Activated T-cell treated with anti-CD3 and anti-CD28 coated beads, Interleukin-2, amount 50 U/mL, for 72 hours (primary cell): ENCODE results near the gene LAMA1. TPM values are rescaled to one million over a fixed set of nuclear protein-coding genes. Genes with fewer than 3 reads are reported as not detected.

ENCODE experiments used
- ATAC-seq, 2 donors: fragments of 150-1000 bp; cut with Tn5 transposase; replicated peaks in 1 of 2; 2 replicates each; pipeline ENCODE4 v1.10.0; 2021; ENCODE audit warnings: moderate library complexity in 2 of 2, mild to moderate bottlenecking in 1 of 2
- DNase-seq, 2 donors: peaks; one replicate each; pipeline ENCODE4 v3.0.0; 2021 to 2022; ENCODE audit warnings: mixed read lengths in 1 of 2
- H3K27ac Mint-ChIP-seq: one replicate; pipeline ENCODE4 v1.8.0; 2022; ENCODE audit warnings: mild to moderate bottlenecking, moderate library complexity, mixed read lengths
- H3K27me3 Mint-ChIP-seq: one replicate; pipeline ENCODE4 v1.8.0; 2022; ENCODE audit warnings: low read depth, mixed read lengths
- H3K36me3 Mint-ChIP-seq, 2 donors: one replicate each; pipeline ENCODE4 v1.8.0; 2022; ENCODE audit warnings: mixed read lengths in 2 of 2, mild to moderate bottlenecking in 1 of 2; ENCODE audit not compliant: insufficient read depth in 2 of 2
- H3K4me1 Mint-ChIP-seq: one replicate; pipeline ENCODE4 v1.8.0; 2022; ENCODE audit warnings: low read depth, mixed read lengths
- H3K4me3 Mint-ChIP-seq, 2 donors: one replicate each; pipeline ENCODE4 v1.8.0; 2022; ENCODE audit warnings: mild to moderate bottlenecking in 2 of 2, mixed read lengths in 2 of 2, moderate library complexity in 2 of 2
- H3K9me3 Mint-ChIP-seq, 2 donors: one replicate each; pipeline ENCODE4 v1.8.0; 2022; ENCODE audit warnings: mixed read lengths in 2 of 2
- total RNA-seq, 2 donors: library from RNA; stranded (reverse); gene quantifications; one replicate each; pipeline ENCODE4 v1.2.3, GENCODE V29; 2022

Gene LAMA1
- total RNA-seq, 2 donors from 2014 or later: not detected

DNA sequence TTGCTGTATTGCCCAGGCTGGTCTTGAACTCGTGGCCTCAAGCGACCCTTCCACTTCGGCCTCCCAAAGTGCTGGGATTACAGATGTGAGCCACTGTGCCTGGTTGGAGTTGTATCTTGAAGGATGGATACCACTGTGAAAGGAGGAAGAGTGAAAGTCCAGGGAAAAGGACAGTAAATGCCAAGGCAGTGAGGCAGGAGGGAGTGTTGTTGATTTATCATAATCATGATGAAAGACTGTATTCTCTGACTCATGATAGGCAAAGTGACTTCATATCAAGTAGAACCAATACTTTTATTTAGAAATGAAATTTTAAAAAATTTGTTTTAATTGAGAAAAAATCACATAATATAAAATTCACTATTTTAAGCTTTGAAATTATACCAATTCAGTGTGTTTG, 225.8 kb downstream of the LAMA1 start:
- Mint-ChIP-seq H3K27ac (no peak overlapping the region), H3K4me1 (no peaks in the 10 kb centered on the region), H3K4me3 (no peak overlapping the region), H3K27me3 (no peaks in the 10 kb centered on the region), H3K36me3 (no peaks in the 10 kb centered on the region), H3K9me3 (no peaks in the 10 kb centered on the region)
- ATAC-seq (no peak), DNase-seq (no peak)

Other genes with a start within 250 kb of the LAMA1 start
- gene LRRC30, start 113.3 kb upstream of the LAMA1 start, total RNA-seq: not detected